HepG2 (cell line): ENCODE results near the gene HIPK2.

ENCODE experiments used
- CEBPB ChIP-seq: IDR thresholded peaks from 2 replicates; pipeline ENCODE4 v1.6.1; 2011; ENCODE audit warnings: low read depth, low read length, improper control_type of control experiment, borderline replicate concordance
- YY1 ChIP-seq: IDR thresholded peaks from 2 replicates; pipeline ENCODE4 v1.6.1; 2011; ENCODE audit warnings: low read length, low read depth, moderate library complexity, mild to moderate bottlenecking; ENCODE audit not compliant: insufficient read depth, insufficient replicate concordance

- TF ChIP-seq YY1: no peak
- no peak for TF ChIP-seq CEBPB
Observed at GRCh38 chr7:139694389-139694676, 83.5 kb downstream of the HIPK2 start.
